B cell (primary cell): ENCODE measurements around the gene DDB1. TPM values are rescaled to one million over a fixed set of nuclear protein-coding genes. Genes with fewer than 3 reads are reported as not detected.

Experiments
- ATAC-seq: fragments of 200-7000 bp; cut with Tn5 transposase; one replicate; pipeline ENCODE4 v1.10.0; 2021; ENCODE audit warnings: low read depth, mild to moderate bottlenecking, moderate number of reproducible peaks, moderate library complexity
- CTCF ChIA-PET: fragments of 350-600 bp; sonication (Branson Sonifier 250); formaldehyde crosslinking; loops from one replicate; lab custom pipeline; 2021; ENCODE audit warnings: antibody characterized with exemption, inconsistent platforms; lab: Charles Lee
- POLR2A ChIA-PET: fragments of 350-600 bp; sonication (Branson Sonifier 250); formaldehyde crosslinking; loops from one replicate; lab custom pipeline; 2021; ENCODE audit warnings: antibody characterized with exemption; lab: Charles Lee
- DNase-seq: peaks from one replicate; pipeline ENCODE4 v3.0.0; 2013
- H2AFZ ChIP-seq: 2 replicates; pipeline ENCODE4 v1.6.1; 2012; ENCODE audit warnings: mild to moderate bottlenecking, low read depth, low read length; ENCODE audit not compliant: insufficient read depth, poor library complexity, severe bottlenecking
- H3K27ac ChIP-seq, 2 donors: 1 replicate in 1 of 2; 2 replicates in 1 of 2; pipeline ENCODE4 v1.5.1; 2012 to 2013; ENCODE audit warnings: low read length in 2 of 2, mild to moderate bottlenecking in 2 of 2, moderate library complexity in 1 of 2
- H3K27me3 ChIP-seq, 4 experiments: fragments of 200-600 bp in 1 of 4; sonication (generic) in 1 of 4; replicated peaks in 1 of 4; 1 replicate in 2 of 4; 2 replicates in 2 of 4; pipeline versions ENCODE4 v1.6.1 to v1.7.0; 2013 to 2016; ENCODE audit warnings: low read length in 3 of 4, mild to moderate bottlenecking in 2 of 4, mixed read lengths in 1 of 4, moderate library complexity in 1 of 4; ENCODE audit not compliant: insufficient read depth in 4 of 4, control insufficient read depth in 3 of 4; ENCODE audit errors: control extremely low read depth in 1 of 4
- H3K36me3 ChIP-seq, 2 experiments: replicated peaks in 1 of 2; 1 replicate in 1 of 2; 2 replicates in 1 of 2; pipeline versions ENCODE4 v1.6.1 to v1.7.1; 2013; ENCODE audit warnings: low read length in 1 of 2; ENCODE audit not compliant: insufficient read depth in 2 of 2, control insufficient read depth in 1 of 2; ENCODE audit errors: control extremely low read depth in 1 of 2, extremely low read depth in 1 of 2
- H3K4me1 ChIP-seq, 2 donors: fragments of 200-600 bp in 1 of 2; sonication (generic) in 1 of 2; 1 replicate in 1 of 2; 2 replicates in 1 of 2; pipeline versions ENCODE4 v1.5.1 to v1.6.1; 2013 to 2017; ENCODE audit warnings: low read length in 2 of 2; ENCODE audit not compliant: control insufficient read depth in 2 of 2, insufficient read depth in 2 of 2
- H3K4me2 ChIP-seq: replicated peaks from 2 replicates; pipeline ENCODE3; 2012; ENCODE audit warnings: mild to moderate bottlenecking, low read depth, low read length; ENCODE audit not compliant: poor library complexity, severe bottlenecking
- H3K4me3 ChIP-seq, 5 experiments: fragments of 200-600 bp in 1 of 5; sonication (generic) in 1 of 5; 1 replicate in 3 of 5; 2 replicates in 2 of 5; pipeline versions ENCODE4 v1.5.1 to v1.7.0; 2011 to 2016; ENCODE audit warnings: low read length in 4 of 5, mild to moderate bottlenecking in 4 of 5, low read depth in 2 of 5, control low read depth in 1 of 5, moderate library complexity in 1 of 5; ENCODE audit not compliant: insufficient read depth in 1 of 5; ENCODE audit errors: control extremely low read depth in 1 of 5, extremely low read depth in 1 of 5
- H3K79me2 ChIP-seq: fragments of 200-600 bp; sonication (generic); one replicate; pipeline ENCODE4 v1.6.0; 2016; ENCODE audit warnings: low read length; ENCODE audit not compliant: control insufficient read depth, insufficient read depth
- H3K9ac ChIP-seq: fragments of 200-600 bp; sonication (generic); 2 replicates; pipeline ENCODE4 v1.6.1; 2017; ENCODE audit warnings: mild to moderate bottlenecking, low read length, moderate library complexity
- H3K9me3 ChIP-seq, 3 donors: one replicate each; pipeline versions ENCODE4 v1.6.1 to v1.7.1; 2013; ENCODE audit warnings: low read length in 2 of 3; ENCODE audit not compliant: control insufficient read depth in 2 of 3, insufficient read depth in 1 of 3; ENCODE audit errors: control extremely low read depth in 1 of 3
- H4K20me1 ChIP-seq: 2 replicates; pipeline ENCODE4 v1.6.0; 2012; ENCODE audit warnings: mild to moderate bottlenecking, low read length; ENCODE audit not compliant: insufficient read depth, control insufficient read depth, poor library complexity, severe bottlenecking
- H3K27ac Mint-ChIP-seq: one replicate; pipeline ENCODE4 v1.8.0; 2021; ENCODE audit warnings: mixed read lengths
- H3K27me3 Mint-ChIP-seq: one replicate; pipeline ENCODE4 v1.8.0; 2021; ENCODE audit warnings: mixed read lengths
- H3K4me1 Mint-ChIP-seq: one replicate; pipeline ENCODE4 v1.8.0; 2021; ENCODE audit warnings: mixed read lengths
- H3K4me3 Mint-ChIP-seq: one replicate; pipeline ENCODE4 v1.8.0; 2021; ENCODE audit warnings: mixed read lengths
- H3K9me3 Mint-ChIP-seq: one replicate; pipeline ENCODE4 v1.8.0; 2022; ENCODE audit warnings: mixed read lengths; ENCODE audit not compliant: insufficient read depth
- CTCF ChIP-seq: fragments of 200-600 bp; IDR thresholded peaks from one replicate; pipeline ENCODE4 v1.8.0; 2022; ENCODE audit warnings: antibody characterized with exemption, mild to moderate bottlenecking
- EZH2 ChIP-seq: IDR thresholded peaks from 2 replicates; pipeline ENCODE4 v1.6.1; 2012; ENCODE audit warnings: borderline replicate concordance, low read depth, mild to moderate bottlenecking, moderate library complexity, low read length; ENCODE audit not compliant: insufficient read depth, poor library complexity, severe bottlenecking
- WGBS: methylation state at CpG from one replicate; pipeline ENCODE4 v1.1.5; 2013; ENCODE audit warnings: missing lambda C conversion rate; ENCODE audit not compliant: insufficient coverage; 5-methylcytosine and 5-hydroxymethylcytosine counted together
- intact Hi-C: fragments of 100-400 bp; cut with micrococcal nuclease; formaldehyde crosslinking; loops from one replicate; pipeline ENCODE4 v1.10.0; 2022
- polyA plus RNA-seq: library from polyadenylated mRNA; depleted of rRNA; stranded (reverse); fragments of >200 nt; gene quantifications from 2 replicates; pipeline ENCODE4 v1.2.3, GENCODE V29; 2012
- total RNA-seq, 2 donors: library from RNA; stranded (reverse); fragments of 120-200 nt in 1 of 2; gene quantifications; 1 replicate in 1 of 2; 2 replicates in 1 of 2; pipeline versions ENCODE4 v1.2.3 to v1.2.4, GENCODE V29; 2013 to 2022

DDB1 gene
- total and polyA plus RNA-seq, 2 donors (not counting 1 experiment from before 2014, with no cell fraction given) = 52.4 to 155 TPM

GRCh38 chr11:61347916-61348461 lies 15.1 kb upstream of the DDB1 start:
- no peak for ATAC-seq
- CTCF ChIA-PET = interaction anchor here (3.0 to 3.2 kb wide), 2 partner anchors 12 to 37 kb away, joined by 22 to 30 read pairs; no protein-coding TSS in a partner anchor
- peak overlapping the region; percentile 56 for H3K27ac Mint-ChIP-seq
- no peak overlapping the region for H3K4me3 Mint-ChIP-seq
- Histone ChIP-seq H3K27me3 (no peaks in the 10 kb centered on the region), H3K36me3 (peaks cover 2 to 78% of the 10 kb centered on the region in 2 experiments), H3K9ac (no peak overlapping the region), H3K79me2 (peaks cover 19% of the 10 kb centered on the region), H3K9me3 (no peaks in the 10 kb centered on the region), H4K20me1 (peaks cover 61% of the 10 kb centered on the region), H3K27ac (no peak overlapping the region), H3K4me3 (no peak overlapping the region), H3K4me1 (peaks cover 3 to 18% of the 10 kb centered on the region in 2 donors), H2AFZ (no peak overlapping the region), H3K4me2 (no peak overlapping the region)
- TF ChIP-seq CTCF = no peak
- TF ChIP-seq EZH2 = no peak
- WGBS = 92% methylated on average over 10 of the region's 11 CpGs
- DNase-seq = no peak
- intact Hi-C loops = no loop called here
- POLR2A ChIA-PET = interaction anchor here (1.0 kb wide), 1 partner anchor 9 kb away, joined by 3 read pairs; no protein-coding TSS in a partner anchor
- no peaks in the 10 kb centered on the region for H3K9me3 Mint-ChIP-seq
- no peaks in the 10 kb centered on the region for H3K27me3 Mint-ChIP-seq
- peaks cover 36% of the 10 kb centered on the region for H3K4me1 Mint-ChIP-seq
